A204.1 (cell line): ENCODE results near the gene NUDT4.
"Not testable (repeated sequence)": the region's sequence is repeated elsewhere in the genome, so short reads cannot be mapped to it uniquely, and the experiment has no call there.

Experiments used
- FAIRE-seq: peaks from 2 replicates; lab custom pipeline; 2012; peaks lifted over from hg19 to GRCh38; lab: Jason Lieb, UNC

Gene NUDT4

DNA sequence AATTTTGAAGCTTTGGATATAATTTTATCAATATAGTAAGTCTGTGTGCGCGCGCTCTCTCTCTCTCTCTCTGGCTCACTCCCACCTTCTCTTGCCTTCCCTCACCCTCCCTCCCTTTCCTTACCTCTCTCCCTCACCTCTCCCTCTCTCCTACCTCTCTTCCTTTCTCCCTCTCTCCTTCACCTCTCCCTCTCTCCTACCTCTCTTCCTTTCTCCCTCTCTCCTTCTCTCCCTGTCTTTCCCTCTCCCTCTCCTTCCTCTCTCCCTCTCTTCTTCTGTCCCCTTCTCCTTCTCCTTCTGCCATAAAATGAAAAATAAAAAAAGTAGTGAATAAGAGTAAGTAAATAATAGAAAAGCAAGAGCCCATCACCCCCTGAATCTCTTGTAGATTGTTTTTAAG lies 9.0 kb upstream of the NUDT4 start:
- no peak for FAIRE-seq

DNA sequence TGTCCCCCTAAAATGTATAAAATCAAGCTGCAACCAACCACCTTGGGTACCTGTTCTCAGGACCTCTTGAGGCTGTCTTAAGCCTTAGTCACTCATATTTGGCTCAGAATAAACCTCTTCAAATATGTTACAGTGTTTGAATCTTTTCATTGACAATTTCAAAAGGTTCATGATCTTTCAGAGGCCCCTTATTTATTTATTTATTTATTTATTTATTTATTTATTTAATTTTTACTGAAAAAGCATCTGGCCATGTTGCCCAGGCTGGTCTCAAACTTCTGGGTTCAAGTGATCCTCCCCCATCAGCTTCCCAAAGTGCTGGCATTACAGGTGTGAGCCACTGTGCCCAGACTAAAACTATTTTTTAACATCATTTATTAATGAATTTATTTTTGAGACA lies 8.2 kb upstream of the NUDT4 start:
- no peak for FAIRE-seq

DNA sequence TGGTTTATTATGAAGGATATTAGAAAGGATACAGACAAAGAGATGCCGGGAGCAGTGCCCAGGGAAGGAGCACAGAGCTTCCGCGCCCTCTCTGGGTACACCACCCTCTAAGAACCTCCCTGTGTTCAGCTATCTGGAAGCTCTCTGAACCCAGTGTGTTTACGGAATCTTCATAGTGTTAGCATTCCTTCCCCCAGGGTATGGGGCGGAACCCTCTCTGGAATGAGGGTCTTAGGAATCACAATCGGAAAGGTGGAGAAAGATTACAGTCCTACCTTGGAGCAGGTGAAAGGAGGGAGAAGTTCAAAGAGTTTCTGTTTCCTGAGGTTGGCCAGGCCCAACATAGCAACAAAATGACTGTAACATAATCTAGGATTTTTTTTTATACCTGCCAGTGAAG lies 6.8 kb upstream of the NUDT4 start:
- FAIRE-seq = no peak

DNA sequence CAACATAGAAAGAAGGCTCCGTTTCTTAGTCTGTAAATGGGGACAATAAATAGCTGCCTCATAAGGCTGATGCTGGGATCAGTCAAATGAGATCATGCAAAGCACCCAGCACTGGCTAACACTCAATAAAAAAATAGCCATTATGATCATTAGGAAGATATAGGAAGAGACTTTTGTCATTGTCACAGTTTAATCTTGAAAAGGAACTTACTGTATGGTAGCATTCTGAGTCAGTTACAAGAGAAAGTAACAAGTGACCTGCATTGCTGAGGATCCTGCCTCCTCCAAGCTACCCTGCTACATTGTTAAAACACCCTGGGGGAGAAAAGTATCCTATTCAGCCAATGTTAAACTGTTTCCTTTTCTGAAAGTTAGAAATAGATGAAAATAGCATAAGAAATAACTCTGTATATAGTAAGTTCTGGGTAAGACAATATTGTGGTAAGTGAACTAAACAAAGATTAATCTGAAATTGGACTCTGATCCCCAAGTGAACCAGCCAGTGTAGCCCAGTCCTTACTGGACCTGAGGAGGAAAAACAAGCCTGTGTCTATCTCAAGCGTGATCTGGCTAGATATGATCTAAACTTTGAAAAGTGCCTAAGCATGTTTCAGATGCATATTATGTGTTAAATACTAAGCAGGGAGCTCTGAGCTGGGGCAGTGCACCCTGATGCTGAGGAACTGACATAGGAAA lies 3.6 kb upstream of the NUDT4 start:
- FAIRE-seq = no peak

DNA sequence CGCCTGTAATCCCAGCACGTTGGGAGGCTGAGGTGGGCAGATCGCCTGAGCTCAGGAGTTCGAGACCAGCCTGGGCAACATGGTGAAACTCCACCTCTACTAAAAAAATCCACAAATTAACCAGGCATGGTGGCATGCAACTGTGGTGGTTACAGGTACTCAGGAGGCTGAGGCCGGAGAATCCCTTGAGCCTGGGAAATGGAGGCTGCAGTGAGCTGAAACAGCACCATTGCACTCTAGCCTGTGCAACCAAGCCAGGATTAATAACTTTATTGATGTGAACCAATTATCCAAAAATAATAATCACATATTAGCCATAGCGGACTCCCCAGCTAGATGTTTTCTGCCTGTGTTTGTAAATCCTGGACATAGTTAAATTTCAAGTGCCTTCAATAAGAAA lies 1.8 kb upstream of the NUDT4 start:
- no peak for FAIRE-seq

DNA sequence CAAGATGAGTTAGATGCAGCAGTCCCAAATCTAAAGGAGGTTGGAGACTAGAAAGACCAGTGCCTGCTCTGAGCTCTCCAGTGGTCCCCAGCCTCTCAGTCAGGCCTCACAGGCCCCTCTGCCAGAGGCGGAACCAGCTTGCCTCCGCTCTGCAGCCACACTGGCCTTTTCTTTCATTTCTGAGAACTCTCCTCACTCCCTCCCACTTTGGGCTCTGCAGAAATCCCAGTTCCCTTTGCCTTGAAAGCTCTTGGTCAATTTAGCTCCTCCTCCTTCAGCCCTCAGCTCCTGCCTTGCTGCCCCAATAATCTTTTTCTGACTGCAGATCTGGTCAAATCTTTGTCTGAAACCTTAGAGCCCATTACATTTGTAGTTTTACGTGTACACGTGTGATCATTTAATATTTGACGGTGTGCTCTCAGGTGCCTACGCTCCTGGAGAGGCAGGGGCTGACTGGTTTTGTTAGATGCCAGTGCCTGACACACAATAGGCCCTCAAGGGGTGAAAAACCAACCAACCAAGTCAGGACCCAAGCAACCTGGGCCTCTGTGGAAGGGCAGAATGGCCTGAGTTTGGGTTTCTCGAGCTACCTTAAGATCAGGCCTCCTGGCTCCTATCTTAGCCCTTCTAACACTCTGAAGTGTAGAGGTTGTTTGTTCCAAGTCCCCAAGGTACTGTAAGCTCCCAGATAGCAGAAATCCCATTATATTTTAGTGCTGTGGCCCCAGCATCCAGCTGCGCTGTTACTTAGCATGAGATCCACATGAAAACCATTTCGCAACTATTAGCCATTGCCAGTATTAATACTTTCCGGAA lies 1.1 kb upstream of the NUDT4 start:
- no peak for FAIRE-seq

DNA sequence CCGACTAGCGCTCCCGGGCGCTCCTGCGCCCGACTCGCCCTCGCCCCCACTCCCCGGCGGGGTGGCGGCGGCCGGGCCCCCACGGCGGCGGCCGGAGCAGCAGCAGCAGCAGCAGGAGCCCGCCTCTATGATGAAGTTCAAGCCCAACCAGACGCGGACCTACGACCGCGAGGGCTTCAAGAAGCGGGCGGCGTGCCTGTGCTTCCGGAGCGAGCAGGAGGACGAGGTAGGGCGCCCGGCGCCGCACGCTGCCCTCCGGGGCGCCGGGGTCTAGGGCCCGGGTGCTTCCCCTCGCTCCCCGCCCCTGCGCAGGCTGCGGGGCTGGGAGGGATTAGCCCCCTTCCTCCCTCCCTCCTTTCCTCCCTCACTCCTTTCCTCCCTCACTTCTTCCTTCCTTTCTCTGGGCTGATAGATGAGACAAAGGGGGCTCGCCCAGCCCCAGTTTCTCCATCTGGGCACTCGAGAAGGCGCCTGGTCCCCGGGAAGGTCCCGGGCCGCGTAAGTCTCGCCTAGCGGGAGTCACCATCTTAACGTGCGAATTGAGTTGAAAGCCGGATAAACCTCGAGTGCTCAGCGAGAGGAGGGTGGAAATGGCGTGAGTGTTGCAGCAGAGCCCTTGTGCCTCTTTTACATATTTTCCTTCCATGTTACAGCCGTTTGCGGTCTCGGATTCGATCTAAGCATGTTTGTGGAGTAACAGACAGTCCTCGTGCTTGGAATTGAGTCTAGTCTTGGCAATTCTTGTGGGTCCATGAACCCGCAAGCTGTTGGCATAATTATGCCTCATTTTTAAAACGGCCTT lies 672 bp downstream of the NUDT4 start:
- not testable (repeated sequence) for FAIRE-seq

- no peak for FAIRE-seq
These were observed 1.2 kb downstream of the NUDT4 start for GRCh38 chr12:93378998-93379325.

DNA sequence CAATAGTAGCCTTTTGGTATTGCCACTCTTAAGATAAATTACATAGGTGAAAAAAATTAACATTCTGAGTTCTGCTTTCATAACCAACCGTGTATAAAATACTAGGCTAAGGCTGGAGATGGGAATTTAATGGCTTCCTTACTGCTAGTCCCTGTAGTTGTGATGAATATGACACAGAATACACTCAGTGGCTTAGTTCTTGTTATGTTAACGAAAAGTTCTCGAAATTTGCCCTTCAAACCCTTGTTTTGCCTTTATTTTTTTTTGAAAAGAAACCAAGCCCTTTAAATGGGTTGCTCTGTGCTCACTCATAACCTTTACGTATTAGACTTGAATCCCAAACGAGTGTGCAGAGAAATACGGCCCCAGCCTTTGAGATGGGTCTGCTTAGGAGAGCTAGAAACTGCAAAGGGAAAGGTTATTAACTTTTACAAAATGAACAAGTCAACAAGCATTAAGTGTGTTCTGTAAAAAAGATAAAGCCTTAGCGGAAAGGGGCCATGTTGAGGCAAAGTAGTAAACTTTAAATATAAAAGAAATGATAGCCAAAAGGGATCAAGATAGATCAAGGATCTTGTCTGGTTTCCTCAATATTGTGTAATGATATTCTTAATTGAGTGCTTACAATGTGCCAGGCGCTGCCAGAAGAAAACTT lies 1.7 kb downstream of the NUDT4 start:
- FAIRE-seq = no peak

DNA sequence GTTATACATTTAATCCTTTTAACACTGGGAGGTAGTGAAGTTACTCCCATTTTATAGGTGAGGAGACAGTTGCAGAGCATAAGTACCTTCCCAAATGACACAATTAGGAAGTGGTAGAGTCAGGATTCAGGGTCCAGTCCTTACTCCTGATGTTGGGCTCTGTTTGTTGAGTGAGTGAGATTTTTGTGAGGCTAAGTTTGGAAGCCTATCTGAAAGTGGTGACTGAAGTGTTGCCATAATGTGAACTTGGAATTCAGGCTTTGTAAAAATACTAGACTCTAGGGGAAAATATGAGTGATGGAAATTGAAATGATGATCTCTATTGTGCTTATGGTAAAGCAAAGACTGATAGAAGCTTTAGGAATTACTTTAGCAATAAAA lies 2.2 kb downstream of the NUDT4 start:
- no peak for FAIRE-seq

DNA sequence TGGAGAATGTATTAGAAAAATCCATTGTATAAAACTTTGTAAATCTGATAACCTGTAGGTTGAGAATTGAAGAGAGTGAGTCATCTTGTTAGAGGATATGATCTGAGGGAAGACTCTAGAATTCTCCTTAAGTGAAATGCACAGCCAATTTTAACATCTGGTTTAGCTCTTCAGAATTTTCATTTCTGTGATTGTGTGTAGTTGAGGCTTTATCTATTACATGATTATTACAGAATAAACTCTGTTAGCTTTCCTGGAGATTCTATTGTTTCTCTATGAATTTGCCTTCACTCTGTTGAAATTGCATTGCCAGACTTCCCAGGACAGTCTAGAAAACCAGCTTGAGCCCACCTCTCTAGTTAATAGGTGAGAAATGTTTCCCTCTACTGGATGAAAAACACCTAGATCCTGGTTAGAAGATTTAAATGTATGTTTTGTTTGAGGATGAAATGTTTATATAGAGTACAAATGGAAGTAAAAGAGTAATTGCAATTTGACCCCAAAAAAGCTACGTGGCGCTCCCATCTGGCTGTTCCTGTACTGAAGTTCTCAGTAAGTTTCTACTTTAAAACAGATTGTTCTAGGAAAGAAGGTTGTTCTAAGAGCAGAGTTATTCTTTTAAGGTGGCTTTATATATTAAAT lies 2.9 kb downstream of the NUDT4 start:
- no peak for FAIRE-seq

GRCh38 chr12:93381161-93381975 lies 3.6 kb downstream of the NUDT4 start:
- FAIRE-seq = no peak

DNA sequence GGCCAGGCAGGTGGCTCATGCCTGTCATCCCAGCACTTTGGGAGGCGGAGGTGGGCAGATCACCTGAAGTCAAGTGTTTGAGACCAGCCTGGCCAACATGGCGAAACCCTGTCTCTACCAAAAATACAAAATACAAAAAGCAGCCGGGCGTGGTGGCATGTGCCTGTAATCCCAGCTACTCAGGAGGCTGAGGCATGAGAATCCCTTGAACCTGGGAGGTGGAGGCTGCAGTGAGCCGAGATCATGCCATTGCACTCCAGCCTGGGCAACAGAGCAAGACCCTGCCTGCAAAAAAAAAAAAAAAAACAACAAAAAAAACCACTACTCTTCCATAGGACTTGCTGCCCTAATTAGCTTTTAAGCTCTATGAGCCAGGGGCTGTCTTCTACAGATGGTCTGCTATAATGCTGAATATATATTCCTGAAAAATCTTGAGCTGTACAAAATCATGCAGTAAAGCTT lies 4.3 kb downstream of the NUDT4 start:
- not testable (repeated sequence) for FAIRE-seq

DNA sequence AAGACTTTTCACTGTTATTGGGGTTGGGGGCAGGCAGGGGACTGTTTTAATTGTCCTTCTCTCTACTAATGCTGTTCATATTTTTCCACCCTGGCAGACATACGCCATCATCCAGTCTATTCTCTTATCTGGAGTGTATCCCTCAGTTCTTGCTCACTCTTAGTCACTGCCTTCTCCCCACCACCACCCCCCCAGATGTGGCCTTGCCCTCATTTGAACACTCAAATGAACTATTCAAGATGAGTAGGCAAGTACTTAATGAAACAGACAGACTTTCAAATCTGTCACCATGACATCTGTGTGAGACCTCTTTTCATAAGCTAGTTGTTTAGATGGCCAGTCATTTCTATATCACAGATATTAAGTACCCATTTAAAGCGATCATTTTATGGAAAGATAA lies 10.1 kb downstream of the NUDT4 start:
- FAIRE-seq = no peak

- FAIRE-seq = no peak
These were observed 12.3 kb downstream of the NUDT4 start for GRCh38 chr12:93390031-93390430.

DNA sequence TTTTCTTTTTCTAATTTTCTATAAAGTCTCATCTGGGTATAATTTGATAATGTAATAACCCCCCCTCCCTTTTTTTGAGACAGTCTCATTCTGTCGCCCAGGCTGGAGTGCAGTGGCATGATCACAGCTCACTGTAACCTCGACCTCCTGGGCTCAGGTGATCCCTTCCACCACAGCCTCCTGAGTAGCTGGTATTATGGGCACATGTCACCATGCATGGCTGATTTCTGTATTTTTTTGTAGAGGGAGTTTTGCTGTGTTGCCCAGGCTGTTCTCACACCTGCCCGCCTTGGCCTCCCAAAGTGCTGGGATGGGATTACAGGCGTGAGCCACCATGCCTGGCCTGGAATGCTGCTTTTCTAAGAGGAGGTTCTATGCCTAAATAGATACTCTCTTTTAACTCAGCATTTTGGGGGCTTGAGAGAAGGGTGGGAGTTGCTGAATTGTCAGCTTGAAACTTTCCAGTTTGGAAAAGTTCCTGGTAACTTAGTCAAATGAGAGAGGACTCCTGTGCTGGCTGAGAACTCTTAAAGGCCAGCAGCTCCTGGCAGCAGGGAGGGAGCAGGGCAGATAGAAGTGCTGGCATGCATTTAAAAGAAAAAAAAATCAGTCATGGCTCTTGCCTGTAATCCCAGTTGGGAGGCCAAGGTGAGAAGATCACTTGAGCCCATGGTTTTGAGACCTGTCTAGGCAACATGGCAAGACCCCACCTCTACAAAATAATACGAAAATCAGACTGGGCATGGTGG lies 13.0 kb downstream of the NUDT4 start:
- no peak for FAIRE-seq

- no peak for FAIRE-seq
These were observed 15.7 kb downstream of the NUDT4 start for GRCh38 chr12:93393425-93393824.

DNA sequence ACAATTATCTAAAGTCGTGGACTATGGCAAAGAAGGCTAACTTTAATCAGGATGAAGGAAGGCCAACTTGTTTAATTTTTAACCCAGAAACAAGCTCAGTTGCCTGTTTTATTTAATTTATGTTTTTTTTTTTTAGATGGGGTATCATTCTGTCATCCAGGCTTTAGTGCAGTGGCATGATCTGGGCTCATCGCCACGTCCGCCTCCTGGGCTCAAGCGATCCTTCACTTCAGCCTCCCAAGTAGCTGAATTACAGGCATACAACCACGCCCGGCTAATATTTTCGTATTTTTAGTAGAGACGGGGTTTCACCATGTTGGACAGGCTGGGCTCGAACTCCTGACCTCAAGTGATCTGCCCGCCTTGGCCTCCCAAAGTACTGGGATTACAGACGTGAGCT lies 19.7 kb downstream of the NUDT4 start:
- no peak for FAIRE-seq

- FAIRE-seq = peak; percentile 99
These were observed 21.6 kb downstream of the NUDT4 start for GRCh38 chr12:93399183-93399863.
